Vagina (tissue), 2 donors: ENCODE results near the gene SYNM. TPM values are rescaled to one million over a fixed set of nuclear protein-coding genes. Genes with fewer than 3 reads are reported as not detected.

Experiments used
- DNase-seq, 2 donors: peaks; one replicate each; pipeline ENCODE4 v3.0.0-alpha.2; 2017; ENCODE audit errors: extremely low spot score in 2 of 2
- H3K27ac ChIP-seq: fragments of 200-600 bp; sonication (generic); one replicate; pipeline ENCODE4 v1.5.1; 2019
- H3K27me3 ChIP-seq: fragments of 200-600 bp; sonication (generic); one replicate; pipeline ENCODE4 v1.5.1; 2019
- H3K36me3 ChIP-seq, 2 donors: fragments of 200-600 bp; sonication (generic); one replicate each; pipeline ENCODE4 v1.5.1; 2017 to 2019
- H3K4me1 ChIP-seq: fragments of 200-600 bp; sonication (generic); one replicate; pipeline ENCODE4 v1.5.1; 2019
- H3K4me3 ChIP-seq, 2 donors: fragments of 200-600 bp; sonication (generic); 1 replicate in 1 of 2; 2 replicates in 1 of 2; pipeline ENCODE4 v1.5.1; 2016 to 2019
- H3K9me3 ChIP-seq: fragments of 200-600 bp; sonication (generic); one replicate; pipeline ENCODE4 v1.5.1; 2019
- CTCF ChIP-seq, 3 experiments: fragments of 450-650 bp in 2 of 3; fragments of 200-600 bp in 1 of 3; sonication (generic) in 1 of 3; IDR thresholded peaks; one replicate each; pipeline ENCODE4 v1.5.1; 2017 to 2019; ENCODE audit warnings: antibody characterized with exemption in 3 of 3, mild to moderate bottlenecking in 2 of 3, moderate library complexity in 2 of 3
- POLR2A ChIP-seq, 2 donors: fragments of 450-650 bp; IDR thresholded peaks; one replicate each; pipeline ENCODE4 v1.6.1; 2017; ENCODE audit warnings: antibody characterized with exemption in 2 of 2, mild to moderate bottlenecking in 2 of 2, moderate library complexity in 2 of 2
- POLR2AphosphoS5 ChIP-seq, 2 donors: sonication (generic); formaldehyde crosslinking; IDR thresholded peaks; one replicate each; pipeline ENCODE4 v1.9.0; 2017; ENCODE audit warnings: antibody characterized with exemption in 2 of 2, mild to moderate bottlenecking in 2 of 2, low read depth in 1 of 2; ENCODE audit not compliant: insufficient read depth in 1 of 2
- intact Hi-C: fragments of 100-400 bp; cut with DNase I; formaldehyde crosslinking; loops from one replicate; pipeline ENCODE4 v1.15.1; 2023
- total RNA-seq: library from RNA; depleted of rRNA; stranded (reverse); fragments of >200 nt; gene quantifications from one replicate; pipeline ENCODE4 v1.2.3, GENCODE V29; 2016

SYNM gene
- total RNA-seq, 1 donor from 2014 or later, result 62.6 TPM

GRCh38 chr15:99168601-99169580 lies 64.0 kb downstream of the SYNM start:
- Histone ChIP-seq H3K36me3 (peaks cover 0 to 11% of the 10 kb centered on the region in 2 donors), H3K9me3 (no peaks in the 10 kb centered on the region), H3K4me1 (peaks cover 13% of the 10 kb centered on the region), H3K27me3 (no peaks in the 10 kb centered on the region), H3K4me3 (no peak overlapping the region), H3K27ac (peak overlapping the region; percentile 81)
- TF ChIP-seq POLR2A (IDR thresholded peaks at IDR 0.05), result no peak
- no peak for TF ChIP-seq CTCF (IDR thresholded peaks at IDR 0.05)
- TF ChIP-seq POLR2AphosphoS5 (IDR thresholded peaks at IDR 0.05; ENCODE audit: insufficient read depth in 1 of 2, low read depth in 1 of 2), result no peak
- peak; percentile 54 to 91 for DNase-seq
- intact Hi-C loops, result no loop called here

- Histone ChIP-seq H3K36me3 (peaks cover 0 to 10% of the 10 kb centered on the region in 2 donors), H3K4me3 (no peak overlapping the region), H3K27me3 (no peaks in the 10 kb centered on the region), H3K27ac (peak overlapping the region; percentile 81), H3K9me3 (no peaks in the 10 kb centered on the region), H3K4me1 (peaks cover 13% of the 10 kb centered on the region)
- DNase-seq, result peak in 1 of 2 donors; percentile 46
- intact Hi-C loops, result loop anchor here (5.0 kb wide), 1 partner anchor 48 kb away; no protein-coding TSS in a partner anchor
- TF ChIP-seq CTCF (IDR thresholded peaks at IDR 0.05), result no peak
- TF ChIP-seq POLR2AphosphoS5 (IDR thresholded peaks at IDR 0.05; ENCODE audit: insufficient read depth in 1 of 2, low read depth in 1 of 2), result peak in 1 of 2 donors; percentile 57
Observed at GRCh38 chr15:99169769-99170311, 65.0 kb downstream of the SYNM start.

GRCh38 chr15:99170476-99171065 lies 65.7 kb downstream of the SYNM start:
- intact Hi-C loops, result loop anchor here (5.0 kb wide), 1 partner anchor 48 kb away; no protein-coding TSS in a partner anchor
- peak in 1 of 2 donors; percentile 58 for DNase-seq

GRCh38 chr15:99172171-99172570 lies 67.3 kb downstream of the SYNM start:
- Histone ChIP-seq H3K36me3 (peaks cover 0 to 14% of the 10 kb centered on the region in 2 donors), H3K27me3 (no peaks in the 10 kb centered on the region), H3K4me1 (peaks cover 14% of the 10 kb centered on the region), H3K9me3 (no peaks in the 10 kb centered on the region), H3K4me3 (no peak overlapping the region), H3K27ac (peak overlapping the region; percentile 40)
- TF ChIP-seq POLR2AphosphoS5 (IDR thresholded peaks at IDR 0.05; ENCODE audit: insufficient read depth in 1 of 2, low read depth in 1 of 2), result no peak
- TF ChIP-seq CTCF (IDR thresholded peaks at IDR 0.05), result no peak
- no peak for TF ChIP-seq POLR2A (IDR thresholded peaks at IDR 0.05)
- intact Hi-C loops, result loop anchor here (5.0 kb wide), 1 partner anchor 50 kb away; no protein-coding TSS in a partner anchor
- DNase-seq, result peak in 1 of 2 donors; percentile 61

More at GRCh38 chr15:99170476-99171065, 65.7 kb downstream of the SYNM start:
- H3K4me1 ChIP-seq, result peaks cover 17% of the 10 kb centered on the region
- H3K27ac ChIP-seq, result peak overlapping the region; percentile 81
- TF ChIP-seq POLR2A (IDR thresholded peaks at IDR 0.05) (no peak), POLR2AphosphoS5 (IDR thresholded peaks at IDR 0.05; ENCODE audit: insufficient read depth in 1 of 2, low read depth in 1 of 2) (no peak), CTCF (IDR thresholded peaks at IDR 0.05) (no peak)
- no peaks in the 10 kb centered on the region for H3K27me3 ChIP-seq
- no peak overlapping the region for H3K4me3 ChIP-seq
- H3K36me3 ChIP-seq, result peaks cover 0 to 14% of the 10 kb centered on the region in 2 donors
- H3K9me3 ChIP-seq, result no peaks in the 10 kb centered on the region
